KOPT-K1 (cell line): ENCODE measurements around the gene FHIT.
"Not testable (repeated sequence)": the region's sequence is repeated elsewhere in the genome, so short reads cannot be mapped to it uniquely, and the experiment has no call there.

Source experiments
- H3K27ac ChIP-seq: fragments of 200-600 bp; sonication (generic); 2 replicates; pipeline ENCODE4 v1.5.1; 2016; ENCODE audit warnings: antibody characterized with exemption, mild to moderate bottlenecking, low read depth, low read length; ENCODE audit not compliant: poor library complexity, severe bottlenecking
- H3K36me3 ChIP-seq: fragments of 200-600 bp; sonication (generic); 2 replicates; pipeline ENCODE4 v1.5.1; 2017; ENCODE audit warnings: antibody characterized with exemption, mild to moderate bottlenecking, low read length, moderate library complexity; ENCODE audit not compliant: insufficient read depth
- H3K9me3 ChIP-seq: fragments of 200-600 bp; sonication (generic); 2 replicates; pipeline ENCODE4 v1.5.1; 2017; ENCODE audit warnings: antibody characterized with exemption, low read length, mild to moderate bottlenecking; ENCODE audit not compliant: insufficient read depth, poor library complexity, severe bottlenecking

The FHIT gene

DNA sequence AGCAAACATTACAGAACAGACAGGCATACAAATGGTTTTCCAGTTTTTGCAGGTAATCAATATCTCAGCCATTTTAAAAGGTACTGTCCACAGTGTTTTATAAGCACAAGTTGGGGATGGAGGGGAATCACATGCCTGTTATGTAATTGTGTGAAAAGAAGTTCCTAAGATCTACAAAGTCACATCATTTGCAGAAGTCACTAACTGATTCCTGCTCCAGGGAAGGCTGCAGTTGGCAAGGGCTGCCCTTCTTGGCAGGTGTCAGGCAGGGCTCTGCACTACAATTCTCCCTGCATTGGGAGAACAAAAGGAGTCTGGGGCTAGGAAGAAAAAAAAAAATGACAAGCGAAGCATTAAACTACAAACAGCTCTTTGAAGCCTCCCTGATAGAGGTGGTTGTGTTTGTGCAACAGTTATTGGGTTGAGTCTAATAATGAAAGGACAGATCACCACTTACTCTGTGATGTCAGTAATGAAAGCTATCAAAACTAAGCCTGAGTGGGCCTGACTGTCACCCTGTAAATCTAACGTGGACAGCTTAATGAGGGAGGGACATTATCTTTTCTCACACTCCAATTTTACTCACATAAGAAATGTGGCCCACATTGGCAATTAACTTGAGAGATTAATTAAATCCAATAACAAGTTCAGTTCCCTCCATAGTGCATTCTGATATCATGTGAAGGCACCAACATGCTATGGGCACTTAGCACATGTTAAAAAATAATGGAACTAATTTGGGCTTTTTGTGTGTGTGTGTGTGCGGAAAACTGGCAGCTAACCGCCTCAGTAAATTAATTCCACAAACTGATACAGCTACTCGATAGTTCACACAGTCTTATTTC, 242.9 kb downstream of the FHIT start:
- H3K36me3 ChIP-seq = no peaks in the 10 kb centered on the region
- no peak overlapping the region for H3K27ac ChIP-seq
- no peaks in the 10 kb centered on the region for H3K9me3 ChIP-seq

GRCh38 chr3:61005591-61005990, 245.7 kb downstream of the FHIT start:
- H3K9me3 ChIP-seq = no peaks in the 10 kb centered on the region
- H3K27ac ChIP-seq = no peak overlapping the region
- no peaks in the 10 kb centered on the region for H3K36me3 ChIP-seq

GRCh38 chr3:60998858-60999257, 252.4 kb downstream of the FHIT start:
- no peaks in the 10 kb centered on the region for H3K36me3 ChIP-seq
- H3K27ac ChIP-seq = no peak overlapping the region
- H3K9me3 ChIP-seq = no peaks in the 10 kb centered on the region

GRCh38 chr3:60992395-60992794, 258.9 kb downstream of the FHIT start:
- no peaks in the 10 kb centered on the region for H3K9me3 ChIP-seq

DNA sequence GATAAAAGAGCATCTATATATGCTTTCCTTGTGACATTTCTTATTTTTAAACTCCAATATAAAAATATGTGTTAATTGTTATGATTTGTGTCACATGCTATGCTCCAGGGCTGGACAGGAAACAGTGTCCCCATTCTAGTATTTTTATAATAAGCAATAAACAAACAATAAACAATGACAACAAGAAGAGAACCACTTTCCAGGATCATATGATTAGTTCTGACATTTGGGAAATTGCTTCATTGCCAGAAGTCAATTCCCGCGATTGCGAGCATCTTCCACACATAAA, 260.9 kb downstream of the FHIT start:
- Histone ChIP-seq H3K36me3 (no peaks in the 10 kb centered on the region), H3K27ac (no peak overlapping the region), H3K9me3 (no peaks in the 10 kb centered on the region)

More at GRCh38 chr3:60992395-60992794, 258.9 kb downstream of the FHIT start:
- Histone ChIP-seq H3K36me3 (no peaks in the 10 kb centered on the region), H3K27ac (no peak overlapping the region)

DNA sequence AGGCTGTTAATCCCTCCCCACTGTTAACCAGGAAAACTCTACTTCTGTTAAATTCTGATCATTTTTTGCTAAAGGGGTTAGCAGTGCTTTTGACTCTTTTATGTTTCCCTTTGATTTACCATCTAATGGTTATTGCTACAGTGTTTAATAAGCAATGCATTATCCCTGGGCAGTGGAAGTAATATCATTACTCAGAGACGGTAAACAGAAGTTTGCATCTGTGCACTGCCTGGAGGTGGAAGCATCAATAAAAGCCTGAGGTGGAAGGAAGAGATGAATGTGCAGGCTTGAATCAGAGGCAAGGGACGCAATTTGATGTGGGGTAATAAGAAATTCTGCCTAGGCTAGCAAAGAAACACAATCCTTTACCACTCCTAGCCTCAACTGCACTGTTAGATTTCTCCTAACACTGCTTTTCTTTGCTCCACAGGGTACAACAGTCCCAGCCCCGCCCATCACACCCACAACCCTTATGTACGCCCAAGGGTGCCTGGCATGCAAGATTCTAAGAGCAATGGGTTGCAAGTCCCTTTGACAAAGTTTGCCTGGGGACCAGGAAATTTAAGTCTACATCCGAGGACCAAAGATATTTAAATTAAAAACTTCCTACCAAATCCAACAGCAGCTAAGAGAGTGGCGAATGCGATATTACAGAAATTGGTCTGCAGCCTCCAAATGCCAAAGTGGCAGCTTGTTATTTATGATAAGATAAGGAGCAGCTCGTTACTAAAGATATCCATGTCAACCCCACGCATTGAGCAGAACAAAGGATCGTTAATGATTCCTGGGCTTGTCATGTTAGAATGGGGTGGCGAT, 261.4 kb downstream of the FHIT start:
- Histone ChIP-seq H3K9me3 (no peaks in the 10 kb centered on the region), H3K27ac (no peak overlapping the region), H3K36me3 (no peaks in the 10 kb centered on the region)

GRCh38 chr3:60987191-60987590, 264.1 kb downstream of the FHIT start:
- not testable (repeated sequence) for H3K36me3 ChIP-seq, H3K27ac ChIP-seq, H3K9me3 ChIP-seq

DNA sequence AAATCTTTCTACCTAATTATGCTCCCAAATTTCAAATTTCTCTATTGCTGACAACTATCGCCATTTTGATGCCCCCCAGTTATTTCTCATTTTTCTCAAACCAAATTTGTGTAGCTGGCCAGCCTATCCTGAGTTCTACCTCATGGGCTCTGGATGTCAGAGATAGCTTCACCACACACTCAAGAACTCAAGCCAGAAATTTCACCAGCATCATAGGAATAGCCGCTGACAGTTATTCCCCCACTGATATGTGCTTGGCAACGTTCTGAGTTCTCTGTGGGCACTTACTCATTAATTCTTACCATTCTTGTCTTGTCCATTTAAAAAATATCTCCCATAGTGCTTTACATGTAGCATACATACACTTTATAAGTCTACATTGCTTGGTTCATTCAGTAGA, 264.7 kb downstream of the FHIT start:
- H3K27ac ChIP-seq = no peak overlapping the region
- no peaks in the 10 kb centered on the region for H3K9me3 ChIP-seq
- no peaks in the 10 kb centered on the region for H3K36me3 ChIP-seq

GRCh38 chr3:60983906-60984305, 267.3 kb downstream of the FHIT start:
- no peaks in the 10 kb centered on the region for H3K9me3 ChIP-seq

DNA sequence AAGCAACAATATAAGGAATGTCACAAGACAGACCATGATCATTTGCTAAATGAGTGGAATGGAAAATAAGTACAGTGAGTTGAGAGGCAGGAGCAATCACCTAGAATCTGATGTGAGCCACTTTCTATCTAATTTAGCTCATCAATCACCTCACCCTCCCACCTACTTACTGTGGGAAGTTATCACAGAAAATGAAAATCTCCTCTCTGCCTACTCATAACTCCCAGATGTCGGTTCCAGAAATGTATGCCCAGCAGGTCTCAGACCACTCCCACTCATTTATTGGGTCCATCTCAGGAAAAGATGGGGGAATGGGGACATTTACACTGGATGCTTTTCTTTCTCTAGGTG, 270.9 kb downstream of the FHIT start:
- Histone ChIP-seq H3K9me3 (no peaks in the 10 kb centered on the region), H3K27ac (no peak overlapping the region), H3K36me3 (no peaks in the 10 kb centered on the region)

More at GRCh38 chr3:60983906-60984305, 267.3 kb downstream of the FHIT start:
- Histone ChIP-seq H3K27ac (no peak overlapping the region), H3K36me3 (no peaks in the 10 kb centered on the region)

DNA sequence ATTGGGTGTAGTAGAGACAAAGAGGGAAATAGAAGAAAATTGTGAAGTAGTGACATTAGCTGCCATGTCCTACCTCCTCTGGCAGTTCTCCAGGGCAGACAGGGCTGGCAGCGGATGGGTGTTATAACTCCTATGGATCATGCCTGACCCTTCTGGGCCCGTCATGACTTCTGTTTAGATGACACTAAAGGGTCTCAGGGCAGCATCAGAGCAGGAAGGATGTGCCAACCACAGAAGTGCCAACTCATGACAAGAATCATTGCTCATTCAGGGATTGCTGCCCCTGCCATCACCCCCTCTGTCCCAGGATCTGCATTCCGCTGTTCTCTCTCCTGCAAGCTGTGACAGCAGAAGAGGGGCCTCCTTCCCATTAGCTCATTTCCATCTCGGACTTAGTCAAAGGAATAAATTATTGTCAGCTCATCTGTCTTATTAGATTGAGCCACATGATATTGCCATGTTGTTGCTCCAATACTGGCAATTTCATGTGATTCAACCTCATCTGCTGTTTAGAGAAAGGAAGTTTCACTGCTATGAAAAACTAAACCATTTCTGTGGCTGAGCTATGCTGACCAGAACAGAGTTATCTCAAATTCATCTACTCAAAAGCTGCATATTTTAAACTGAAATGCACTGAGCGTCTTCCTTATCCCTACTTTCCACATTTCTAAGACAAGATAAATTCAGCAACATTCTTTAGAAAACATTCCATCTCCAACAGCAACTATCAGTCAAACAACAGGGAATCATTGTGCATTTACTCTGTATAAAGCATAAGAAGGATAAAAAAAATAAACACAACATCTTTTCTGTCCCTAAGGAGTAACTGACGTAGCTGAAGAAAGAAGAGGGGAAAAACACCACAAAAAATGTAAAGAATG, 271.6 kb downstream of the FHIT start:
- no peaks in the 10 kb centered on the region for H3K36me3 ChIP-seq
- no peak overlapping the region for H3K27ac ChIP-seq
- H3K9me3 ChIP-seq = no peaks in the 10 kb centered on the region

DNA sequence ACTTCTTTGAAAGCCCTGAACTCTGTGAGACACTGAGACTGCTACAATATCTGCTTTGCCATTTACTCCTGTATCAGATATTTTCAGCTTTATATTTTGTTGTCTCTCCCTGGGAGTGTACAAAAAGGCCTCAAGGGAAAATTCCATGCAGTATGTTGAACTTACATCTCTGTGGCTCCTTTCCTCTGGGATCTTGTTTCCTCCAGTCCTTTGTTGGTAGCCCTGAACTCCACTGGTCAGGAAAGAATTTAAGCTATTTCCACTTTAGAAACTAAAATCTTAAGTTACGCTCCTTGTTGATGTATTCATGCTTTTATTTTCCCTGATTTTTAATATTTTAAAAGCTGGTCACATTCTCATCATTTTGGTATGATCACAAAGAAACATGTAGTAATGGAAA, 277.9 kb downstream of the FHIT start:
- Histone ChIP-seq H3K36me3 (no peaks in the 10 kb centered on the region), H3K27ac (no peak overlapping the region), H3K9me3 (peaks cover 6% of the 10 kb centered on the region)

DNA sequence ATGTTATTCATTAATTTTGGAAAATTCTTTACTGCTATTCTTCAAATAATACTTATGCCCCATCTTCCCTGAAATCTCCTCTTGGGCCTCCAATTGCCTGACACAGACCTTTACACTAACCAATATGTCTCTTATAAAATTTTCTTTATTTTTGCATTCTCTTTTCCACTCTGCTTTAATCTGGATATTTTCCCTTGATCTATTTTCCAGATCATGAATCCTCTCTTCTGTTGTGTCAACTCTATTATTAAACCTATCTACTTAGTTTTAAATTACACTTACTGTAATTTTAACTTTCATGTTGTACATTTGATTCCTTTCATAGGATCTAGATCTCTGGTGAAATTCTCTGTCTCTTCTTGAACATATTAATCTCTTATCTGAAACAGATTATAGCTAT, 278.7 kb downstream of the FHIT start:
- Histone ChIP-seq H3K9me3 (peaks cover 6% of the 10 kb centered on the region), H3K36me3 (no peaks in the 10 kb centered on the region), H3K27ac (no peak overlapping the region)

- H3K27ac ChIP-seq = no peak overlapping the region
- H3K9me3 ChIP-seq = peaks cover 6% of the 10 kb centered on the region
- H3K36me3 ChIP-seq = no peaks in the 10 kb centered on the region
Measured at GRCh38 chr3:60970850-60971249, 280.4 kb downstream of the FHIT start.

DNA sequence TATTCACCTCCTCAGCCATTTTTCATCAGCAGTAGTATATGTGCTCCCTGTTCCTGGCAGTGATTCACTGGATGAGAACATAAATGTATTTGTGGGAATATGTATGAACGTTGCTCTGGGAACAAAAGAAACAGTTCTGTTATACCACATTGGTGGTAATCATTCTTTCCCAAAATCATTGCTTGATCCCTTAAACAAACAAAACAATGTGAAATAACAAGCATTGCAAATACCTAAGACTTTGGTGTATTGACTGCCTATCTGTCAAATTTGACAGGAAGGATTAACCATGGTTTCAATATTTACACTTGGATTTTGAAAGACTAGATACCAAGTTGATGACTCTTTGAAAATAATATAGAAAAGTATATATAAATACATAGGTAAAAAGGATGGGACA, 284.1 kb downstream of the FHIT start:
- H3K36me3 ChIP-seq = no peaks in the 10 kb centered on the region
- H3K9me3 ChIP-seq = no peaks in the 10 kb centered on the region

More for the DNA sequence above, 284.1 kb downstream of the FHIT start:
- no peak overlapping the region for H3K27ac ChIP-seq
